Measurements from ENCODE around the gene HOXA4. TPM values are rescaled to one million over a fixed set of nuclear protein-coding genes. Genes with fewer than 3 reads are reported as not detected.
A peak's percentile ranks its signal among the peaks of the same experiment; 100 is the strongest.

The HOXA4 gene
- total RNA-seq, 2 donors from 2014 or later = 0.55 TPM; not detected in 1

GRCh38 chr7:27103489-27104226, 26.9 kb downstream of the HOXA4 start:
- H3K27me3 Mint-ChIP-seq = peaks cover 36 to 62% of the 10 kb centered on the region in 2 donors
- no peaks in the 10 kb centered on the region for H3K9me3 Mint-ChIP-seq
- H3K27ac Mint-ChIP-seq = no peak overlapping the region
- peaks cover 11 to 25% of the 10 kb centered on the region in 2 donors for H3K4me1 Mint-ChIP-seq (ENCODE audit: low read depth in 2 of 2)
- DNase-seq (ENCODE audit: low spot score) (no peak), ATAC-seq (no peak)
- no peak overlapping the region for H3K4me3 Mint-ChIP-seq
- peaks cover 20% of the 10 kb centered on the region for H3K36me3 Mint-ChIP-seq

GRCh38 chr7:27102581-27103442, 27.7 kb downstream of the HOXA4 start, which contains the start of gene HOXA2:
HOXA2 (minus strand) TSS chr7:27102683; CDS start chr7:27102500, 183 bp downstream.
- H3K9me3 Mint-ChIP-seq = no peaks in the 10 kb centered on the region
- peaks cover 38 to 62% of the 10 kb centered on the region in 2 donors for H3K27me3 Mint-ChIP-seq
- peak within 1 kb of the TSS; percentile 16 for H3K4me3 Mint-ChIP-seq
- peaks cover 20% of the 10 kb centered on the region for H3K36me3 Mint-ChIP-seq
- H3K27ac Mint-ChIP-seq = no peak within 1 kb of the TSS
- no peak for DNase-seq (ENCODE audit: low spot score)
- peak in 1 of 2 donors; percentile 27 for ATAC-seq
- peaks cover 20 to 32% of the 10 kb centered on the region in 2 donors for H3K4me1 Mint-ChIP-seq (ENCODE audit: low read depth in 2 of 2)

- Mint-ChIP-seq H3K36me3 (peaks cover 20% of the 10 kb centered on the region), H3K4me3 (no peak overlapping the region), H3K4me1 (ENCODE audit: low read depth in 2 of 2) (peaks cover 27 to 39% of the 10 kb centered on the region in 2 donors), H3K27me3 (peaks cover 40 to 62% of the 10 kb centered on the region in 2 donors), H3K9me3 (no peaks in the 10 kb centered on the region), H3K27ac (no peak overlapping the region)
- DNase-seq (ENCODE audit: low spot score) = no peak
- no peak for ATAC-seq
Measured at GRCh38 chr7:27101957-27102580, 28.5 kb downstream of the HOXA4 start.

- no peak overlapping the region for H3K27ac Mint-ChIP-seq
Measured at GRCh38 chr7:27101171-27101956, 29.2 kb downstream of the HOXA4 start.

GRCh38 chr7:27100694-27101170, 29.8 kb downstream of the HOXA4 start:
- H3K4me1 Mint-ChIP-seq (ENCODE audit: low read depth in 2 of 2) = peaks cover 28 to 42% of the 10 kb centered on the region in 2 donors
- H3K27ac Mint-ChIP-seq = no peak overlapping the region
- no peaks in the 10 kb centered on the region for H3K9me3 Mint-ChIP-seq
- H3K4me3 Mint-ChIP-seq = no peak overlapping the region
- ATAC-seq = no peak
- H3K36me3 Mint-ChIP-seq = peaks cover 20% of the 10 kb centered on the region
- no peak for DNase-seq (ENCODE audit: low spot score)
- peaks cover 40 to 62% of the 10 kb centered on the region in 2 donors for H3K27me3 Mint-ChIP-seq

More at GRCh38 chr7:27101171-27101956, 29.2 kb downstream of the HOXA4 start:
- H3K9me3 Mint-ChIP-seq = no peaks in the 10 kb centered on the region
- peaks cover 20% of the 10 kb centered on the region for H3K36me3 Mint-ChIP-seq
- no peak overlapping the region for H3K4me3 Mint-ChIP-seq
- H3K4me1 Mint-ChIP-seq (ENCODE audit: low read depth in 2 of 2) = peaks cover 28 to 40% of the 10 kb centered on the region in 2 donors
- ATAC-seq (no peak), DNase-seq (ENCODE audit: low spot score) (no peak)
- H3K27me3 Mint-ChIP-seq = peaks cover 40 to 62% of the 10 kb centered on the region in 2 donors

GRCh38 chr7:27099453-27100370, 30.8 kb downstream of the HOXA4 start:
- no peak for DNase-seq (ENCODE audit: low spot score)
- Mint-ChIP-seq H3K4me3 (no peak overlapping the region), H3K36me3 (peaks cover 20% of the 10 kb centered on the region), H3K9me3 (no peaks in the 10 kb centered on the region), H3K27me3 (peaks cover 46 to 55% of the 10 kb centered on the region in 2 donors), H3K27ac (no peak overlapping the region), H3K4me1 (ENCODE audit: low read depth in 2 of 2) (peaks cover 35 to 52% of the 10 kb centered on the region in 2 donors)
- no peak for ATAC-seq

GRCh38 chr7:27098578-27099451, 31.7 kb downstream of the HOXA4 start:
- Mint-ChIP-seq H3K27ac (no peak overlapping the region), H3K4me1 (ENCODE audit: low read depth in 2 of 2) (peaks cover 35 to 55% of the 10 kb centered on the region in 2 donors), H3K27me3 (peaks cover 44 to 53% of the 10 kb centered on the region in 2 donors), H3K4me3 (peak overlapping the region; percentile 87), H3K36me3 (peaks cover 20% of the 10 kb centered on the region), H3K9me3 (no peaks in the 10 kb centered on the region)
- DNase-seq (ENCODE audit: low spot score) (no peak), ATAC-seq (no peak)

- Mint-ChIP-seq H3K9me3 (no peaks in the 10 kb centered on the region), H3K27ac (peak overlapping the region in 1 of 2 donors; percentile 84), H3K36me3 (peaks cover 20% of the 10 kb centered on the region), H3K4me1 (ENCODE audit: low read depth in 2 of 2) (peaks cover 33 to 55% of the 10 kb centered on the region in 2 donors), H3K27me3 (peaks cover 38 to 52% of the 10 kb centered on the region in 2 donors), H3K4me3 (peak overlapping the region; percentile 87)
- no peak for ATAC-seq
- DNase-seq (ENCODE audit: low spot score) = no peak
Measured at GRCh38 chr7:27097686-27098577, 32.6 kb downstream of the HOXA4 start.

GRCh38 chr7:27096768-27097514, 33.6 kb downstream of the HOXA4 start:
- H3K4me1 Mint-ChIP-seq (ENCODE audit: low read depth in 2 of 2) = peaks cover 28 to 54% of the 10 kb centered on the region in 2 donors
- peak overlapping the region in 1 of 2 donors; percentile 84 for H3K27ac Mint-ChIP-seq
- peaks cover 39 to 50% of the 10 kb centered on the region in 2 donors for H3K27me3 Mint-ChIP-seq
- peak overlapping the region; percentile 87 for H3K4me3 Mint-ChIP-seq
- DNase-seq (ENCODE audit: low spot score) = no peak
- peak; percentile 30 to 43 for ATAC-seq
- H3K36me3 Mint-ChIP-seq = peaks cover 20% of the 10 kb centered on the region
- H3K9me3 Mint-ChIP-seq = no peaks in the 10 kb centered on the region

Data from natural killer cell treated with Interleukin-12 subunit alpha and Interleukin-12 subunit beta and Interleukin-15 and Interleukin-18, amount 100 ng/mL, for 72 hours (primary cell).